HEK293T (cell line): ENCODE results near the gene MYOZ2.

ENCODE experiments used
- ARNT ChIP-seq: fragments of 450-650 bp; IDR thresholded peaks from 2 replicates; pipeline ENCODE4 v1.6.1; 2017; ENCODE audit warnings: mild to moderate bottlenecking
- BHLHE40 ChIP-seq: fragments of 450-650 bp; IDR thresholded peaks from 2 replicates; pipeline ENCODE4 v1.6.1; 2016; ENCODE audit warnings: mild to moderate bottlenecking, moderate library complexity, borderline replicate concordance
- ELF4 ChIP-seq: fragments of 450-650 bp; IDR thresholded peaks from 2 replicates; pipeline ENCODE4 v1.6.1; 2017; ENCODE audit warnings: antibody characterized with exemption
- FOXA1 ChIP-seq: fragments of 450-650 bp; IDR thresholded peaks from 2 replicates; pipeline ENCODE4 v1.6.1; 2016; ENCODE audit warnings: mild to moderate bottlenecking
- FOXM1 ChIP-seq: fragments of 450-650 bp; IDR thresholded peaks from 2 replicates; pipeline ENCODE4 v1.6.1; 2017; ENCODE audit warnings: mild to moderate bottlenecking, borderline replicate concordance
- HDGF ChIP-seq: fragments of 450-650 bp; IDR thresholded peaks from 2 replicates; pipeline ENCODE4 v1.6.1; 2017; ENCODE audit warnings: antibody characterized with exemption, borderline replicate concordance
- L3MBTL2 ChIP-seq: fragments of 450-650 bp; conservative IDR thresholded peaks from 2 replicates; pipeline ENCODE4 v1.6.1; 2016; ENCODE audit warnings: mild to moderate bottlenecking
- NFRKB ChIP-seq: fragments of 450-650 bp; IDR thresholded peaks from 2 replicates; pipeline ENCODE4 v1.6.1; 2016; ENCODE audit warnings: mild to moderate bottlenecking, moderate library complexity
- SP1 ChIP-seq: fragments of 450-650 bp; IDR thresholded peaks from 2 replicates; pipeline ENCODE4 v1.6.1; 2017
- SUZ12 ChIP-seq: fragments of 450-650 bp; IDR thresholded peaks from 2 replicates; pipeline ENCODE4 v1.6.1; 2016; ENCODE audit warnings: mild to moderate bottlenecking
- TARDBP ChIP-seq: fragments of 450-650 bp; IDR thresholded peaks from 2 replicates; pipeline ENCODE4 v1.6.1; 2016

DNA sequence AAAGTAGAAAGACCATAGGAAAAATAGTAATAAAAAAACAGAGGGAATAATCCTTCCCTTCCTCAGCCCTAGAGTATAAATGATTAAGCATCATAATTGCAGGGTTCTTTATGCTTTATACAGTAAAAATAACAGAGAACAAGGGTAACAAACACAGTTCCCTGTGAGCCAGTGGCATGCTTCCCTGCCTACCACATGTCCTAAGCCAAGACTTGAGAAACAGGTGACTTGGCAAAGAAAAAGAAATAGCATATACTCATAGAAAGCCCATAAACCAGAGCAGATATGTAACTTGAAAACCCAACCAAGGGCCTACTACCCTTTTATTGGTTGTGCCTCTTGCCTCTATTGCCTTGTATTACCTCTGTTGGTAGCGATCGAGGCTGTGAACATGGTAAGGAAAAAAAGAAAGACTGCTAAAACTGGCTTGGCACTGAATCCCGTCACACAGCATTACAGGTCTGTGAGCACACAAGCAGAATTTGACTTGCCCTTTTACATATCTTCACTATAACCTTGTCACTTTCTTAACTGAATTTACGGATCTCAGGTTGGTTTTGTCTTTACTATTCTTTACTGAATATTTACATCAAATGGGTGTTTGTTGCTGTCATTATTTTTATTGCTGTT lies 30.9 kb upstream of the MYOZ2 start:
- TF ChIP-seq BHLHE40: no peak
- TF ChIP-seq HDGF: no peak
- no peak for TF ChIP-seq FOXA1
- no peak for TF ChIP-seq ELF4
- TF ChIP-seq SP1: no peak
- TF ChIP-seq L3MBTL2: no peak
- TF ChIP-seq FOXM1: no peak
- no peak for TF ChIP-seq SUZ12
- no peak for TF ChIP-seq NFRKB
- TF ChIP-seq TARDBP: no peak
- TF ChIP-seq ARNT: no peak
